Lower lobe of right lung (tissue), 2 donors: Measurements from ENCODE around the gene NEMF. TPM values are rescaled to one million over a fixed set of nuclear protein-coding genes. Genes with fewer than 3 reads are reported as not detected.
A peak's percentile ranks its signal among the peaks of the same experiment; 100 is the strongest.

Experiments used
- ATAC-seq, 2 donors: fragments of 200-7000 bp; cut with Tn5 transposase; one replicate each; pipeline ENCODE4 v1.9.1; 2020 to 2022; ENCODE audit warnings: mild to moderate bottlenecking in 2 of 2, moderate library complexity in 2 of 2
- DNase-seq: peaks from one replicate; pipeline ENCODE4 v3.0.0-alpha.2; 2020
- H3K27ac ChIP-seq: fragments of 200-600 bp; one replicate; pipeline ENCODE4 v1.8.0; 2022
- H3K27me3 ChIP-seq: fragments of 200-600 bp; one replicate; pipeline ENCODE4 v1.8.0; 2022; ENCODE audit warnings: low read depth
- H3K36me3 ChIP-seq: fragments of 200-600 bp; one replicate; pipeline ENCODE4 v1.8.0; 2022; ENCODE audit warnings: mild to moderate bottlenecking
- H3K4me1 ChIP-seq: fragments of 200-600 bp; one replicate; pipeline ENCODE4 v1.8.0; 2022
- H3K4me3 ChIP-seq: fragments of 200-600 bp; one replicate; pipeline ENCODE4 v1.8.0; 2022; ENCODE audit warnings: mild to moderate bottlenecking
- H3K9me3 ChIP-seq: fragments of 200-600 bp; one replicate; pipeline ENCODE4 v1.8.0; 2022
- CTCF ChIP-seq: fragments of 200-600 bp; IDR thresholded peaks from one replicate; pipeline ENCODE4 v1.8.0; 2022; ENCODE audit warnings: antibody characterized with exemption, mild to moderate bottlenecking
- intact Hi-C: fragments of 100-400 bp; cut with DNase I; formaldehyde crosslinking; loops from one replicate; pipeline ENCODE4 v1.11.0; 2022
- total RNA-seq: library from RNA; stranded (reverse); fragmentation: NEBNext Ultra II Directional; extraction: Animal tissue kit (Norgen Biotek cat#: 25700); gene quantifications from one replicate; pipeline ENCODE4 v1.2.1, GENCODE V29; 2021
- donor health status: DM: no; HTN: yes; CAD: no; lungs with severe emphysema.

Gene NEMF
- total RNA-seq, 1 donor from 2014 or later = 66.1 TPM

DNA sequence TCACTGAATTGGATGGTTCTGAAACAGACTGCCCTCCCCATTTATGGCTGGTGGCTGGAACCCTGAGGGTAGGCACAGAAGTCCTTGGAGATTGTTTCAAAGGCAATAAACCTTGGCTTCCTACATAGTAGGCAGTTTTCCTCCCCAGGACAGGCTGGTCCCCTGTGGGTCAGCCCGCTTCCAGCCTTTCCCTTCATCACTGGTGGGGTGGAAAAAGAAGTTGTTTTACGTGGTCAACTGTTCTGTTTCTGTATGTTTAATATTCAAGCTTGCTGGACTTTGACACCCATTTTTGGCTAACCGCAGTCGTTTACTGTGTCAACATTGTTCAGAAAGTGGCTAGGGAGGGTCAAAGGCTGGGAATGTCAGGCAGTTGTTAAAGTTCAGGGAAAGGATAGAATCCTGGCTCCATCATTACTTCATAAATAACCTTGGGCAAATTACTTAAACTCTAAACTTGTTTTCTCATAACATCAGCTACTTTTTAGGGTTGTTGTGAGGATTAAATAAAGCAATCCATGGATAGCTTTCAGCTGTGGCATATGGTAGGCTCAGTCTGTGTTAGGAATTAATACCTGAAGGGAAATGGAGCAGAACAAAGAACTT, 82.3 kb downstream of the NEMF start:
- peaks cover 35% of the 10 kb centered on the region for H3K36me3 ChIP-seq
- H3K27me3 ChIP-seq = no peaks in the 10 kb centered on the region
- DNase-seq (no peak), ATAC-seq (peak in 1 of 2 donors; percentile 21)
- TF ChIP-seq CTCF = no peak
- H3K4me3 ChIP-seq = peak overlapping the region; percentile 85
- no peaks in the 10 kb centered on the region for H3K9me3 ChIP-seq
- intact Hi-C loops = no loop called here
- H3K27ac ChIP-seq = peak overlapping the region; percentile 97
- H3K4me1 ChIP-seq = peaks cover 32% of the 10 kb centered on the region

GRCh38 chr14:49769581-49770211, 82.9 kb downstream of the NEMF start:
- intact Hi-C loops = loop anchor here (5.0 kb wide), 1 partner anchor 137 kb away; no protein-coding TSS in a partner anchor
- ATAC-seq = peak in 1 of 2 donors; percentile 13

DNA sequence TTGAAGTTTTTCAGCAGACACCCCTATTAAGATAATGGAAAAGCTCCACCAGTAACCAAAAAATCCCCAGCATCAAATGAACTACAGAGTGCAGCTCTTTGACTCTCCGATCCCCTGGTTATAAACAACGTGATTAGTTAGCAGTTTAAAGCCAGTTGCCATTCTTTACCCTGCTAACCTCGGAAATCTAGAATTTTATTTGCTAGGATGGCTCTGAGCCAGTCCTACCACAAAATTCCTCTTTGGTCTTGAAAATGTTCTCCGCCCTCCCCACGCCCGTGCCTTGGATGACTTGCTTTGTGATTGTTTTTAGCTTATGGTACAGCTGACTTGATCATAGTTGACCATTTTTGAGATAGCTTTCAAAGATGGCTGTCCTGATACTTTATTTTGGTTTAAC, 83.4 kb downstream of the NEMF start:
- no peaks in the 10 kb centered on the region for H3K27me3 ChIP-seq
- H3K36me3 ChIP-seq = peaks cover 24% of the 10 kb centered on the region
- no peak for TF ChIP-seq CTCF
- DNase-seq (no peak), ATAC-seq (no peak)
- intact Hi-C loops = loop anchor here (5.0 kb wide), 1 partner anchor 137 kb away; no protein-coding TSS in a partner anchor
- H3K4me1 ChIP-seq = peaks cover 32% of the 10 kb centered on the region
- peak overlapping the region; percentile 85 for H3K4me3 ChIP-seq
- H3K27ac ChIP-seq = peak overlapping the region; percentile 97
- H3K9me3 ChIP-seq = no peaks in the 10 kb centered on the region

More at GRCh38 chr14:49769581-49770211, 82.9 kb downstream of the NEMF start:
- Histone ChIP-seq H3K9me3 (no peaks in the 10 kb centered on the region), H3K27me3 (no peaks in the 10 kb centered on the region), H3K4me1 (peaks cover 32% of the 10 kb centered on the region), H3K27ac (peak overlapping the region; percentile 97), H3K36me3 (peaks cover 29% of the 10 kb centered on the region), H3K4me3 (peak overlapping the region; percentile 85)
- peak; percentile 55 for DNase-seq
- TF ChIP-seq CTCF = no peak

- DNase-seq = peak; percentile 73
- H3K36me3 ChIP-seq = peaks cover 17% of the 10 kb centered on the region
- peak; percentile 33 to 62 for ATAC-seq
- peak overlapping the region; percentile 97 for H3K27ac ChIP-seq
- TF ChIP-seq CTCF = no peak
- intact Hi-C loops = loop anchor here (5.0 kb wide), 1 partner anchor 136 kb away; no protein-coding TSS in a partner anchor
- peaks cover 32% of the 10 kb centered on the region for H3K4me1 ChIP-seq
- H3K9me3 ChIP-seq = no peaks in the 10 kb centered on the region
- peak overlapping the region; percentile 85 for H3K4me3 ChIP-seq
- no peaks in the 10 kb centered on the region for H3K27me3 ChIP-seq
Observed at GRCh38 chr14:49768301-49769121, 84.1 kb downstream of the NEMF start.

DNA sequence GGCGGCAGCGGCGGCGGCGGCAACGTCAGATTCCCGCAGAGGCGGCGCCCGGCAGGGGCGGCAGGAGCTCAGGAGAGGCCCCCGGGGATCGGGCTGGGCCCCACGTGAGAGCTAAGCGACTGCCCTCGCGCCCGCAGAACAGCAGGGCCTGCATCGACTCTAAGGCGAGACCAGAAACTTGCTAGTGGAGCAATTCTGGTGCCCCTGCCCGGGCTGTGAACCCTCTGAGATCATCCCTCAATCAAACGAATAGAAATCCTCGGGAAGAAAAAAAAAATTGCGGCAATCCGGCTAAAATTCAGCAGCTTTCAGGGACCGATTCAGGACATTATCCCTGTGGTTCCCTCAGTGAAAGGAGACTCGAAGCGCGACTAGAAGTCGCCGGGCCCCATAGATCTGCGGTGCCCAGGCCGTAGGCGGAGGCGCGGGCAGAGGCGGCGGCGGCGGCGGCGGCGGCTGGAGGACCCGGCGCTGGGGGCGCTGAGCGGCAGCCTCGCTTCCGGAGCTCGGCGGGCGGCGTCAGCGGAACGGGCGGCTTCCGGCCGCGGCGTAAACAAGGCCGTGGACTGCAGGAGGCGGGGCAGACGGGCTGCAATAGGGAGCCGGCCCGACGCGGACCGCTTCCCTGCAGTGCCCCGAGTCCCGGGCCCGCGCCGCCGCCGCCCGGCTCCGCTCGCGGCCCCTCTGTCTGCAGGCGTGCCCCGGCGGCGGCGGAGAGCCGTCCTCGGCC, 84.9 kb downstream of the NEMF start, which contains the start of gene KLHDC2:
TSS of gene KLHDC2 (plus strand) at position 583 of the 730 bp plus-strand sequence. CDS start 316 bp downstream, outside the sequence.
- H3K27me3 ChIP-seq = no peaks in the 10 kb centered on the region
- no peaks in the 10 kb centered on the region for H3K9me3 ChIP-seq
- intact Hi-C loops = loop anchor here (5.0 kb wide), 1 partner anchor 135 kb away; no protein-coding TSS in a partner anchor
- ATAC-seq = peak; percentile 96
- H3K36me3 ChIP-seq = peaks cover 13% of the 10 kb centered on the region
- peaks cover 32% of the 10 kb centered on the region for H3K4me1 ChIP-seq
- DNase-seq = peak; percentile 95
- peak within 1 kb of the TSS; percentile 97 for H3K27ac ChIP-seq
- TF ChIP-seq CTCF = peak; percentile 39
- H3K4me3 ChIP-seq = peak within 1 kb of the TSS; percentile 85
